Hepatocyte (in vitro differentiated cells): ENCODE measurements around the gene ENTHD1. TPM values are rescaled to one million over a fixed set of nuclear protein-coding genes. Genes with fewer than 3 reads are reported as not detected.

ENCODE experiments used
- DNase-seq: peaks from one replicate; pipeline ENCODE4 v3.0.0-alpha.2; 2016; ENCODE audit warnings: low spot score
- H2AFZ ChIP-seq: fragments of 200-600 bp; sonication (generic); 2 replicates; pipeline ENCODE4 v1.6.0; 2016; ENCODE audit warnings: antibody characterized with exemption, mild to moderate bottlenecking
- H3K27ac ChIP-seq: fragments of 200-600 bp; sonication (generic); 2 replicates; pipeline ENCODE4 v1.5.1; 2016; ENCODE audit warnings: mild to moderate bottlenecking
- H3K27me3 ChIP-seq: fragments of 200-600 bp; sonication (generic); 2 replicates; pipeline ENCODE4 v1.6.1; 2016
- H3K36me3 ChIP-seq: fragments of 200-600 bp; sonication (generic); replicated peaks from 2 replicates; pipeline ENCODE4 v1.5.1; 2016; ENCODE audit warnings: low read depth; ENCODE audit not compliant: insufficient read depth
- H3K4me1 ChIP-seq: fragments of 200-600 bp; sonication (generic); 2 replicates; pipeline ENCODE4 v1.5.1; 2016; ENCODE audit warnings: mild to moderate bottlenecking, moderate library complexity; ENCODE audit not compliant: insufficient read depth
- H3K4me2 ChIP-seq: fragments of 200-600 bp; sonication (generic); 2 replicates; pipeline ENCODE4 v1.6.0; 2016
- H3K4me3 ChIP-seq: fragments of 200-600 bp; sonication (generic); 2 replicates; pipeline ENCODE4 v1.5.1; 2016; ENCODE audit warnings: mild to moderate bottlenecking
- H3K79me2 ChIP-seq: fragments of 200-600 bp; sonication (generic); 2 replicates; pipeline ENCODE4 v1.6.0; 2017; ENCODE audit warnings: mild to moderate bottlenecking
- H3K9me2 ChIP-seq: fragments of 200-600 bp; sonication (generic); replicated peaks from 2 replicates; pipeline ENCODE4 v1.6.0; 2017; ENCODE audit warnings: mild to moderate bottlenecking; ENCODE audit not compliant: insufficient read depth
- H3K9me3 ChIP-seq: fragments of 200-600 bp; sonication (generic); 2 replicates; pipeline ENCODE4 v1.5.1; 2016; ENCODE audit warnings: low read depth, mild to moderate bottlenecking
- H4K20me1 ChIP-seq: fragments of 200-600 bp; sonication (generic); 2 replicates; pipeline ENCODE4 v1.6.0; 2016; ENCODE audit warnings: mild to moderate bottlenecking; ENCODE audit not compliant: insufficient read depth, poor library complexity, severe bottlenecking
- EZH2 ChIP-seq: fragments of 200-600 bp; sonication (generic); IDR thresholded peaks from 2 replicates; pipeline ENCODE4 v1.6.1; 2016; ENCODE audit warnings: antibody characterized with exemption, mild to moderate bottlenecking, borderline replicate concordance
- EZH2phosphoT487 ChIP-seq: fragments of 200-600 bp; sonication (generic); IDR thresholded peaks from one replicate; pipeline ENCODE4 v1.6.1; 2018; ENCODE audit warnings: antibody characterized with exemption, mild to moderate bottlenecking, low read depth, moderate library complexity; ENCODE audit not compliant: unreplicated experiment, severe bottlenecking
- WGBS: methylation state at CpG from one replicate; pipeline ENCODE4 v1.1.6; 2016; ENCODE audit warnings: low lambda C conversion rate; ENCODE audit errors: missing lambda C conversion rate; 5-methylcytosine and 5-hydroxymethylcytosine counted together
- polyA plus RNA-seq: library from polyadenylated mRNA; unstranded; fragments of >200 nt; fragmentation: Nextera tagmentation; extraction: Ambion mirVana; gene quantifications from 2 replicates; pipeline ENCODE4 v1.2.1, GENCODE V29; 2016
- total RNA-seq: library from RNA; depleted of rRNA; stranded (reverse); fragments of >200 nt; gene quantifications from 2 replicates; pipeline ENCODE4 v1.2.3, GENCODE V29; 2014
- TF ChIP-seq, protein P1 (sequence below): fragments of 200-600 bp; sonication (generic); IDR thresholded peaks from 2 replicates; pipeline ENCODE4 v1.5.1; 2016; ENCODE audit warnings: antibody characterized with exemption, mild to moderate bottlenecking; ENCODE audit not compliant: poor library complexity

ENTHD1 gene
- total and polyA plus RNA-seq, 2 experiments from 2014 or later: not detected

DNA sequence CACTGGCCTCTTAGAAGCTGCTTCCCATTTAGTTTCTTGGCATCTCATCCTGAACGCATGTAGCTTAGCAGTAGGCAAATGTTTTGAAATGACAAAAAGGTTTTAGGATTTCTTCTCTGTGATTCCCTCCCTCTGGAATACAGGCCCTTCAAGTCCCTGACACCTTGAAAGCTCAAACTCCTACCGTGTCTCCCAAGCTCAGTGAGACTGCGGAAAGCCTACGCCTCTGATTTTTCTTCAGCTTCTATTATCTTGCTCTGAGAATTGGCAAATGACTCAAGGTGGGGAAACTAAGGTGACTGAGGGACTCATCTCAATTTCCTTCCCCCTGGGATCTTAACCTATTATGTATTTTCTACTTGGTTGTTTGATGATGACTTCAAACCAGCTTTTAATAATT, 130.3 kb downstream of the ENTHD1 start:
- Histone ChIP-seq H3K27me3 (peaks cover 4% of the 10 kb centered on the region), H3K4me2 (no peak overlapping the region), H3K36me3 (no peaks in the 10 kb centered on the region), H2AFZ (no peak overlapping the region), H3K4me3 (no peak overlapping the region), H3K9me3 (no peaks in the 10 kb centered on the region), H3K4me1 (no peaks in the 10 kb centered on the region), H3K9me2 (no peaks in the 10 kb centered on the region), H3K79me2 (no peaks in the 10 kb centered on the region), H3K27ac (no peak overlapping the region), H4K20me1 (no peaks in the 10 kb centered on the region)
- 89% methylated on average over 4 of the region's 4 CpGs for WGBS
- no peak for TF ChIP-seq EZH2
- TF ChIP-seq, protein P1, sequence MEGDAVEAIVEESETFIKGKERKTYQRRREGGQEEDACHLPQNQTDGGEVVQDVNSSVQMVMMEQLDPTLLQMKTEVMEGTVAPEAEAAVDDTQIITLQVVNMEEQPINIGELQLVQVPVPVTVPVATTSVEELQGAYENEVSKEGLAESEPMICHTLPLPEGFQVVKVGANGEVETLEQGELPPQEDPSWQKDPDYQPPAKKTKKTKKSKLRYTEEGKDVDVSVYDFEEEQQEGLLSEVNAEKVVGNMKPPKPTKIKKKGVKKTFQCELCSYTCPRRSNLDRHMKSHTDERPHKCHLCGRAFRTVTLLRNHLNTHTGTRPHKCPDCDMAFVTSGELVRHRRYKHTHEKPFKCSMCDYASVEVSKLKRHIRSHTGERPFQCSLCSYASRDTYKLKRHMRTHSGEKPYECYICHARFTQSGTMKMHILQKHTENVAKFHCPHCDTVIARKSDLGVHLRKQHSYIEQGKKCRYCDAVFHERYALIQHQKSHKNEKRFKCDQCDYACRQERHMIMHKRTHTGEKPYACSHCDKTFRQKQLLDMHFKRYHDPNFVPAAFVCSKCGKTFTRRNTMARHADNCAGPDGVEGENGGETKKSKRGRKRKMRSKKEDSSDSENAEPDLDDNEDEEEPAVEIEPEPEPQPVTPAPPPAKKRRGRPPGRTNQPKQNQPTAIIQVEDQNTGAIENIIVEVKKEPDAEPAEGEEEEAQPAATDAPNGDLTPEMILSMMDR: no peak
- TF ChIP-seq EZH2phosphoT487: no peak
- DNase-seq: no peak

DNA sequence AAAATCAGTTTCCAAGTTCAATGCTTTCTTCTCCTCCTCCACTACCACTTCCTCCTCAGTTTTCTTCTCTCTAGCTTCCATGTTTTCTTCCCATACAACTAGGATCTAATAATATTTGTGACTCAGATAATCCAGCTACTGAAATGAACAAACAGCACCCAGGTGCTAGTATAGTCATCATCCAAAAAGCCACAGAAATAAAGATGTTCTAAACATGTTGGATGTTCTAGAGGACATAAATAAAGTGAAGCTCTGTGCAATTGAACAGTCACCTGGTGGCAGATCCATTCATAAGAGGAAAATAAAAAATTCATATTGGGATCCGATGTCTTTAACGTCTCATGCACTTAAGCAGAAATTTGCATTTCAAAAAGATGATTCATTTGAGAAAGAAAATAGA, 142.8 kb downstream of the ENTHD1 start:
- H3K9me2 ChIP-seq: no peaks in the 10 kb centered on the region
- H3K79me2 ChIP-seq: no peaks in the 10 kb centered on the region
- H3K4me3 ChIP-seq: no peak overlapping the region
- H3K36me3 ChIP-seq: no peaks in the 10 kb centered on the region
- 77% methylated on average over 2 of the region's 2 CpGs for WGBS
- H3K27me3 ChIP-seq: peaks cover 8% of the 10 kb centered on the region
- no peaks in the 10 kb centered on the region for H3K9me3 ChIP-seq
- TF ChIP-seq, protein P1: no peak
- TF ChIP-seq EZH2: no peak
- no peaks in the 10 kb centered on the region for H3K4me1 ChIP-seq
- no peak overlapping the region for H3K4me2 ChIP-seq
- H3K27ac ChIP-seq: no peak overlapping the region
- DNase-seq: no peak
- no peak overlapping the region for H2AFZ ChIP-seq
- no peaks in the 10 kb centered on the region for H4K20me1 ChIP-seq

DNA sequence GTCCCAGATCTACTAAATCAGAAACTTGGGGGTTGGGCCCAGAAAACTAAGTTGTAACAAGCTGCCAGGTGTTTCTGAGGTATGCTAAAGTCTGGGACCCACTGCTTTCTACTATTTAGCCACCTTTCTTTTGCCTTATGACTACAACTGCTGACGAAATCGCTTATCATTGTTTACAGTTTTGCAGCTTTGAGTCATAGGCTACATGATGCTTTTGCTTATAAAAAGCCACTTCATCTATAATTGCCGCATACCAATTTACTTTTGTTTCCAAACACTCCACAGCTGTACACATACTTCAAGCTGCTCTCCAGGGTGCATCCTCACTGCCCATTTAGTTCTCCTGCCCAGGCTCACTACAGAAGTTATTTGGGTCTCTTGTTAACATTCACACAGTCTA, 144.7 kb downstream of the ENTHD1 start:
- no peak overlapping the region for H3K27ac ChIP-seq
- no peaks in the 10 kb centered on the region for H4K20me1 ChIP-seq
- no peak overlapping the region for H3K4me2 ChIP-seq
- H3K36me3 ChIP-seq: no peaks in the 10 kb centered on the region
- H3K9me3 ChIP-seq: no peaks in the 10 kb centered on the region
- TF ChIP-seq EZH2phosphoT487 (no peak), EZH2 (no peak)
- TF ChIP-seq, protein P1: no peak
- no peaks in the 10 kb centered on the region for H3K4me1 ChIP-seq
- H3K27me3 ChIP-seq: peaks cover 8% of the 10 kb centered on the region
- H2AFZ ChIP-seq: no peak overlapping the region
- no peak overlapping the region for H3K4me3 ChIP-seq
- H3K9me2 ChIP-seq: no peaks in the 10 kb centered on the region
- 49% methylated on average over 3 of the region's 3 CpGs for WGBS
- H3K79me2 ChIP-seq: no peaks in the 10 kb centered on the region
- no peak for DNase-seq
